ENCODE data around the gene COPB2.

Gene COPB2

GRCh38 chr3:139355476-139355875, 34.0 kb downstream of the COPB2 start:
- peak; percentile 41 to 44 for DNase-seq (ENCODE audit: low read depth in 2 of 2)
- no peak overlapping the region for H3K4me3 ChIP-seq (replicated peaks in 1 of 2; ENCODE audit: low read depth in 2 of 2, low read length in 2 of 2)
- TF ChIP-seq CTCF (IDR thresholded peaks at IDR 0.05; ENCODE audit: low read depth, low read length): no peak

GRCh38 chr3:139354661-139355060, 34.8 kb downstream of the COPB2 start:
- DNase-seq (ENCODE audit: low read depth in 2 of 2): no peak
- no peak for TF ChIP-seq CTCF (IDR thresholded peaks at IDR 0.05; ENCODE audit: low read depth, low read length)

GRCh38 chr3:139353920-139354556, 35.4 kb downstream of the COPB2 start:
- peak; percentile 71 to 75 for DNase-seq (ENCODE audit: low read depth in 2 of 2)
- peak; percentile 84 for TF ChIP-seq CTCF (IDR thresholded peaks at IDR 0.05; ENCODE audit: low read depth, low read length)
- H3K4me3 ChIP-seq (replicated peaks in 1 of 2; ENCODE audit: low read depth in 2 of 2, low read length in 2 of 2): no peak overlapping the region

More at GRCh38 chr3:139354661-139355060, 34.8 kb downstream of the COPB2 start:
- no peak overlapping the region for H3K4me3 ChIP-seq (replicated peaks in 1 of 2; ENCODE audit: low read depth in 2 of 2, low read length in 2 of 2)

GRCh38 chr3:139346771-139347170, 42.7 kb downstream of the COPB2 start:
- TF ChIP-seq CTCF (IDR thresholded peaks at IDR 0.05; ENCODE audit: low read depth, low read length): no peak
- no peak for DNase-seq (ENCODE audit: low read depth in 2 of 2)
- no peak overlapping the region for H3K4me3 ChIP-seq (replicated peaks in 1 of 2; ENCODE audit: low read depth in 2 of 2, low read length in 2 of 2)

GRCh38 chr3:139343895-139344856, 45.3 kb downstream of the COPB2 start, which contains the start of gene MRPS22:
TSS of gene MRPS22 (plus strand) at chr3:139344020. CDS start at chr3:139344027, 7 bp downstream.
- DNase-seq (ENCODE audit: low read depth in 2 of 2): peak; percentile 90 to 92
- peak within 1 kb of the TSS; percentile 82 to 92 for H3K4me3 ChIP-seq (replicated peaks in 1 of 2; ENCODE audit: low read depth in 2 of 2, low read length in 2 of 2)
- no peak for TF ChIP-seq CTCF (IDR thresholded peaks at IDR 0.05; ENCODE audit: low read depth, low read length)

GRCh38 chr3:139342054-139342453, 47.4 kb downstream of the COPB2 start:
- TF ChIP-seq CTCF (IDR thresholded peaks at IDR 0.05; ENCODE audit: low read depth, low read length): no peak
- no peak for DNase-seq (ENCODE audit: low read depth in 2 of 2)
- no peak overlapping the region for H3K4me3 ChIP-seq (replicated peaks in 1 of 2; ENCODE audit: low read depth in 2 of 2, low read length in 2 of 2)

Data from cardiac fibroblast (primary cell).